HepG2 (cell line): ENCODE measurements around the gene QRFP. TPM values are rescaled to one million over a fixed set of nuclear protein-coding genes. Genes with fewer than 3 reads are reported as not detected.

ENCODE experiments used
- ADNP ChIP-seq: sonication (generic); formaldehyde crosslinking; IDR thresholded peaks from 2 replicates; pipeline ENCODE4 v1.4.0; 2020; ENCODE audit warnings: missing genetic modification reagents
- ARID2 ChIP-seq: sonication (generic); formaldehyde crosslinking; IDR thresholded peaks from 2 replicates; pipeline ENCODE4 v1.8.1; 2022; ENCODE audit warnings: mild to moderate bottlenecking, missing genetic modification reagents, borderline replicate concordance
- HNF4G ChIP-seq, 2 experiments: sonication (generic) in 1 of 2; formaldehyde crosslinking in 1 of 2; IDR thresholded peaks; 2 replicates each; pipeline versions ENCODE4 v1.4.0 to v1.6.1; 2011 to 2020; ENCODE audit warnings: borderline replicate concordance in 2 of 2, low read depth in 2 of 2, mild to moderate bottlenecking in 2 of 2, low read length in 1 of 2, missing genetic modification reagents in 1 of 2, moderate library complexity in 1 of 2
- KDM1A ChIP-seq: IDR thresholded peaks from 2 replicates; pipeline ENCODE4 v1.6.1; 2016; ENCODE audit warnings: missing compliant biosample characterization
- LCORL ChIP-seq, 2 experiments: fragments of 450-650 bp in 1 of 2; sonication (generic) in 1 of 2; formaldehyde crosslinking in 1 of 2; IDR thresholded peaks; 2 replicates each; pipeline versions ENCODE4 v1.5.0 to v1.6.1; 2017 to 2020; ENCODE audit warnings: antibody characterized with exemption in 1 of 2, missing genetic modification reagents in 1 of 2
- MAFK ChIP-seq, 2 experiments: IDR thresholded peaks in 1 of 2; conservative IDR thresholded peaks in 1 of 2; 2 replicates each; pipeline ENCODE4 v1.6.1; 2011; ENCODE audit warnings: improper control_type of control experiment in 2 of 2, low read length in 2 of 2
- NCOA2 ChIP-seq: sonication (generic); formaldehyde crosslinking; IDR thresholded peaks from 2 replicates; pipeline ENCODE4 v1.8.0; 2022; ENCODE audit warnings: inconsistent platforms
- NFRKB ChIP-seq: fragments of 450-650 bp; IDR thresholded peaks from 2 replicates; pipeline ENCODE4 v1.6.1; 2017
- PCBP2 ChIP-seq: fragments of 200-400 bp; formaldehyde crosslinking; optimal IDR thresholded peaks from 2 replicates; pipeline ENCODE3; 2018; ENCODE audit warnings: low read length, low read depth; ENCODE audit not compliant: poor library complexity, severe bottlenecking
- PITX1 ChIP-seq: sonication (generic); formaldehyde crosslinking; IDR thresholded peaks from 2 replicates; pipeline ENCODE4 v1.5.1; 2020; ENCODE audit warnings: mild to moderate bottlenecking, missing genetic modification reagents
- RXRA ChIP-seq: sonication (generic); formaldehyde crosslinking; IDR thresholded peaks from 2 replicates; pipeline ENCODE4 v1.5.1; 2020; ENCODE audit warnings: missing genetic modification reagents
- RXRB ChIP-seq: IDR thresholded peaks from 2 replicates; pipeline ENCODE4 v1.6.1; 2016; ENCODE audit warnings: borderline replicate concordance, missing genetic modification reagents, missing compliant biosample characterization
- SOX13 ChIP-seq, 3 experiments: fragments of 450-650 bp in 1 of 3; sonication (generic) in 1 of 3; formaldehyde crosslinking in 1 of 3; IDR thresholded peaks in 2 of 3; conservative IDR thresholded peaks in 1 of 3; 2 replicates each; pipeline versions ENCODE4 v1.5.0 to v1.6.1; 2016 to 2020; ENCODE audit warnings: antibody characterized with exemption in 1 of 3, mild to moderate bottlenecking in 1 of 3, missing compliant biosample characterization in 1 of 3, missing genetic modification reagents in 1 of 3, moderate library complexity in 1 of 3
- SP5 ChIP-seq: IDR thresholded peaks from 2 replicates; pipeline ENCODE4 v1.6.1; 2016; ENCODE audit warnings: low read depth, borderline replicate concordance
- TBX2 ChIP-seq: sonication (generic); formaldehyde crosslinking; IDR thresholded peaks from 2 replicates; pipeline ENCODE4 v1.5.0; 2020; ENCODE audit warnings: missing genetic modification reagents, mild to moderate bottlenecking, borderline replicate concordance
- ZMYM3 ChIP-seq: sonication (generic); formaldehyde crosslinking; IDR thresholded peaks from 2 replicates; pipeline ENCODE4 v1.5.1; 2020; ENCODE audit warnings: mild to moderate bottlenecking, missing genetic modification reagents
- ZNF263 ChIP-seq: sonication (generic); formaldehyde crosslinking; IDR thresholded peaks from 2 replicates; pipeline ENCODE4 v1.4.0; 2020; ENCODE audit warnings: missing genetic modification reagents
- ZNF331 ChIP-seq: sonication (generic); formaldehyde crosslinking; IDR thresholded peaks from 2 replicates; pipeline ENCODE4 v1.4.0; 2020; ENCODE audit warnings: missing genetic modification reagents
- ZNF350 ChIP-seq: sonication (generic); formaldehyde crosslinking; IDR thresholded peaks from 2 replicates; pipeline ENCODE4 v1.4.0; 2020; ENCODE audit warnings: mild to moderate bottlenecking, low read depth, missing genetic modification reagents, borderline replicate concordance
- ZSCAN29 ChIP-seq: sonication (generic); formaldehyde crosslinking; conservative IDR thresholded peaks from 2 replicates; pipeline ENCODE4 v1.4.0; 2020; ENCODE audit warnings: mild to moderate bottlenecking, missing genetic modification reagents
- polyA plus RNA-seq, 8 experiments: library from polyadenylated mRNA; depleted of rRNA in 3 of 8; stranded (reverse) in 7 of 8; unstranded in 1 of 8; fragments of >200 nt; fragmentation: Illumina TruSeq in 4 of 8; extraction: Trizol in 4 of 8; gene quantifications; 2 replicates each; pipeline versions ENCODE4 v1.2.1 to v1.2.3, GENCODE V29; 2011 to 2016; ENCODE audit warnings: low read depth in 4 of 8, missing spikeins in 1 of 8, mixed read lengths in 1 of 8; ENCODE audit not compliant: insufficient read depth in 1 of 8
- total RNA-seq, 5 experiments: library from RNA; depleted of rRNA; stranded (reverse); fragments of >200 nt; fragmentation: Illumina TruSeq; extraction: Trizol; gene quantifications; 2 replicates each; pipeline ENCODE4 v1.2.3, GENCODE V29; 2016; ENCODE audit warnings: low read depth in 1 of 5
- TF ChIP-seq, protein P1 (sequence below): IDR thresholded peaks from 2 replicates; pipeline ENCODE4 v1.6.1; 2016; ENCODE audit warnings: missing compliant biosample characterization, missing genetic modification reagents, borderline replicate concordance
- TF ChIP-seq, protein P2 (sequence below): sonication (generic); formaldehyde crosslinking; IDR thresholded peaks from 2 replicates; pipeline ENCODE4 v1.5.0; 2020; ENCODE audit warnings: missing genetic modification reagents
- TF ChIP-seq, protein P3 (sequence below): sonication (generic); formaldehyde crosslinking; IDR thresholded peaks from 2 replicates; pipeline ENCODE4 v1.4.0; 2020; ENCODE audit warnings: missing genetic modification reagents

The QRFP gene
- total and polyA plus RNA-seq, 2 of the 13 experiments (the other 11 are each of a cell fraction or from before 2014, with no cell fraction given), result not detected

DNA sequence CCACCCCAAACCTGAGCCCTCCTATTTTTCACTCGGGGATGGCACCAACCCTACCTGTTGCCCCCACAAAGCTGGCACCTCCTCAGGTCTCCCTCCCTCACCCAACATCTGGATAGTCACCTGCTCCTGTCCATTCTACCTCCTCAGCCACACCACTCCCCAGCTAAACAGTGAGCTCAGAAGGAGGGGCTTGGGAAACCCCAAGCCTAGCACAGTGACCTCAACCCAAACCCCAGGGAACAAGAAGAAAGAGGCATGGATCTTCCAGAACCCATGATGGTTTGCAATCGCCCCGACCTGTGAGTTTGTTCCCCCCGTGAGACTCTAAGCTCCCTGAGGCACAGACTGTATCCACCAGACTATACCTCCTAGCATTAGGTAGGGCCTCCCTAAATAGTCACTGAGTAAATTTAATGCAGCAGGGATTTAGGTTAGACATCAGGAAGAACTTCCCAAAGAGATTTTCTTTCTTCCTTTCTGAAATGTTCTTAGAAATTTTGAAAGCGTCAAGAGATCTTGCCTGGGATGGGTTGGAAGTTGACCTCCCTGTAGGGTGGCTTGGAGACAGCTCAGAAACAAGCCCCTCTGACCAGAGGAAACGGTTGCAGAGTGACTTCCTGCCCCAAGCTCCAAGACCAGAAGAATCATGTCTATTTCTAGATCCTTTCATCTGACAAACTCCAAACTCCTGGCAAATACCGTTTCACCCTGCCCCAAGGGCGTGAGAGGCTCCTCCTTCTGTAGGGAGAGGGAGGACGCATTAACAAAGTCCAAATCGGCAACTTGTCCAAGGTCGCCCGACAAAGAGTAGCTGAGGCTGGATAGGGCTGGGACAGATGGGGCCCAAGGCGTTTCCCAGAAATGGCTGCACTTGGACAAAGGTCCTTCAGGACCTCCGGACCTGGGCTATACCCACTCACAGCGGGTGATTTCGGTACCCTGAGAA, 38.4 kb upstream of the QRFP start (continued):
- TF ChIP-seq, protein P1, sequence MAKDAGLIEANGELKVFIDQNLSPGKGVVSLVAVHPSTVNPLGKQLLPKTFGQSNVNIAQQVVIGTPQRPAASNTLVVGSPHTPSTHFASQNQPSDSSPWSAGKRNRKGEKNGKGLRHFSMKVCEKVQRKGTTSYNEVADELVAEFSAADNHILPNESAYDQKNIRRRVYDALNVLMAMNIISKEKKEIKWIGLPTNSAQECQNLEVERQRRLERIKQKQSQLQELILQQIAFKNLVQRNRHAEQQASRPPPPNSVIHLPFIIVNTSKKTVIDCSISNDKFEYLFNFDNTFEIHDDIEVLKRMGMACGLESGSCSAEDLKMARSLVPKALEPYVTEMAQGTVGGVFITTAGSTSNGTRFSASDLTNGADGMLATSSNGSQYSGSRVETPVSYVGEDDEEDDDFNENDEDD (CRISPR knock-in tag), result no peak
- TF ChIP-seq SOX13 (IDR thresholded peaks at IDR 0.05) (no peak), SOX13 (CRISPR knock-in tag; conservative IDR thresholded peaks at IDR 0.05 in 1 of 2, IDR thresholded peaks at IDR 0.05 in 1 of 2) (0 out of 4 replicates have a peak, but pooled peaks of 1 of the 2 experiments have one; percentile 20), NFRKB (no peak), LCORL (IDR thresholded peaks at IDR 0.05) (no peak), LCORL (CRISPR knock-in tag; IDR thresholded peaks at IDR 0.05) (peak; percentile 61; the same call in 1 of the 2 replicates), MAFK (conservative IDR thresholded peaks at IDR 0.05 in 1 of 2, IDR thresholded peaks at IDR 0.05 in 1 of 2; ENCODE audit: low read length in 2 of 2) (no peak), HNF4G (IDR thresholded peaks at IDR 0.05; ENCODE audit: borderline replicate concordance, low read depth, low read length) (peak; percentile 67), HNF4G (CRISPR knock-in tag; IDR thresholded peaks at IDR 0.05; ENCODE audit: borderline replicate concordance, low read depth) (no peak), ZNF331 (no peak), ZSCAN29 (CRISPR knock-in tag) (no peak), ZMYM3 (peak; percentile 65; the same call in 1 of the 2 replicates), RXRA (CRISPR knock-in tag) (peak; percentile 50; the same call in 1 of the 2 replicates), ZNF350 (CRISPR knock-in tag) (no peak), ARID2 (CRISPR knock-in tag) (no peak), ADNP (CRISPR knock-in tag) (peak; percentile 25; the same call in 1 of the 2 replicates), PCBP2 (no peak), TBX2 (CRISPR knock-in tag) (peak; percentile 52), RXRB (CRISPR knock-in tag) (peak; percentile 24; the same call in 1 of the 2 replicates), KDM1A (CRISPR knock-in tag) (peak; percentile 29; the same call in 1 of the 2 replicates), SP5 (0 out of 2 replicates have a peak, but pooled peaks have one; percentile 32), NCOA2 (CRISPR knock-in tag) (peak; percentile 72), PITX1 (CRISPR knock-in tag) (0 out of 2 replicates have a peak, but pooled peaks have one; percentile 21), ZNF263 (CRISPR knock-in tag) (peak; percentile 77)
- TF ChIP-seq, protein P2, sequence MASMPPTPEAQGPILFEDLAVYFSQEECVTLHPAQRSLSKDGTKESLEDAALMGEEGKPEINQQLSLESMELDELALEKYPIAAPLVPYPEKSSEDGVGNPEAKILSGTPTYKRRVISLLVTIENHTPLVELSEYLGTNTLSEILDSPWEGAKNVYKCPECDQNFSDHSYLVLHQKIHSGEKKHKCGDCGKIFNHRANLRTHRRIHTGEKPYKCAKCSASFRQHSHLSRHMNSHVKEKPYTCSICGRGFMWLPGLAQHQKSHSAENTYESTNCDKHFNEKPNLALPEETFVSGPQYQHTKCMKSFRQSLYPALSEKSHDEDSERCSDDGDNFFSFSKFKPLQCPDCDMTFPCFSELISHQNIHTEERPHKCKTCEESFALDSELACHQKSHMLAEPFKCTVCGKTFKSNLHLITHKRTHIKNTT (CRISPR knock-in tag), result no peak
- TF ChIP-seq, protein P3, sequence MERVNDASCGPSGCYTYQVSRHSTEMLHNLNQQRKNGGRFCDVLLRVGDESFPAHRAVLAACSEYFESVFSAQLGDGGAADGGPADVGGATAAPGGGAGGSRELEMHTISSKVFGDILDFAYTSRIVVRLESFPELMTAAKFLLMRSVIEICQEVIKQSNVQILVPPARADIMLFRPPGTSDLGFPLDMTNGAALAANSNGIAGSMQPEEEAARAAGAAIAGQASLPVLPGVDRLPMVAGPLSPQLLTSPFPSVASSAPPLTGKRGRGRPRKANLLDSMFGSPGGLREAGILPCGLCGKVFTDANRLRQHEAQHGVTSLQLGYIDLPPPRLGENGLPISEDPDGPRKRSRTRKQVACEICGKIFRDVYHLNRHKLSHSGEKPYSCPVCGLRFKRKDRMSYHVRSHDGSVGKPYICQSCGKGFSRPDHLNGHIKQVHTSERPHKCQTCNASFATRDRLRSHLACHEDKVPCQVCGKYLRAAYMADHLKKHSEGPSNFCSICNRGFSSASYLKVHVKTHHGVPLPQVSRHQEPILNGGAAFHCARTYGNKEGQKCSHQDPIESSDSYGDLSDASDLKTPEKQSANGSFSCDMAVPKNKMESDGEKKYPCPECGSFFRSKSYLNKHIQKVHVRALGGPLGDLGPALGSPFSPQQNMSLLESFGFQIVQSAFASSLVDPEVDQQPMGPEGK (CRISPR knock-in tag), result peak; percentile 7; the same call in 1 of the 2 replicates
